A673 (cell line): Measurements from ENCODE around the gene SIDT2. TPM values are rescaled to one million over a fixed set of nuclear protein-coding genes. Genes with fewer than 3 reads are reported as not detected.
A peak's percentile ranks its signal among the peaks of the same experiment; 100 is the strongest.

ENCODE experiments used
- BruUV-seq: library from RNA; stranded (reverse); fragments of 400-500 nt; replicated peaks from 2 replicates; lab custom pipeline; 2021; lab: Mats Ljungman, UMichigan
- CTCF ChIA-PET: fragments of 300-600 bp; sonication (Branson Sonifier 250); formaldehyde crosslinking; loops from one replicate; lab custom pipeline; 2022; ENCODE audit warnings: antibody characterized with exemption; lab: Charles Lee
- POLR2A ChIA-PET: fragments of 300-600 bp; sonication (Branson Sonifier 250); formaldehyde crosslinking; loops from one replicate; lab custom pipeline; 2022; ENCODE audit warnings: antibody characterized with exemption; ENCODE audit not compliant: low non-redundant PET; lab: Charles Lee
- DNase-seq: peaks from one replicate; pipeline ENCODE4 v3.0.0-alpha.2; 2015; ENCODE audit warnings: low spot score
- H3K27ac ChIP-seq: fragments of 200-600 bp; sonication (generic); 2 replicates; pipeline ENCODE4 v1.5.1; 2016; ENCODE audit warnings: mixed run types, low read depth, mild to moderate bottlenecking, mixed read lengths, antibody characterized with exemption, low read length; ENCODE audit not compliant: poor library complexity, severe bottlenecking
- H3K27me3 ChIP-seq: fragments of 200-600 bp; sonication (generic); replicated peaks from 2 replicates; pipeline ENCODE4 v1.6.1; 2017; ENCODE audit warnings: mixed run types, low read depth, mild to moderate bottlenecking, mixed read lengths, antibody characterized with exemption, low read length; ENCODE audit not compliant: insufficient read depth, poor library complexity
- H3K36me3 ChIP-seq: fragments of 200-600 bp; sonication (generic); 2 replicates; pipeline ENCODE4 v1.6.1; 2016; ENCODE audit warnings: mixed run types, mild to moderate bottlenecking, mixed read lengths, antibody characterized with exemption, low read length; ENCODE audit not compliant: insufficient read depth, poor library complexity, severe bottlenecking
- H3K4me1 ChIP-seq: fragments of 200-600 bp; sonication (generic); 2 replicates; pipeline ENCODE4 v1.6.1; 2017; ENCODE audit warnings: mixed run types, mild to moderate bottlenecking, mixed read lengths, antibody characterized with exemption, low read length; ENCODE audit not compliant: insufficient read depth, poor library complexity, severe bottlenecking
- H3K4me3 ChIP-seq: fragments of 200-600 bp; sonication (generic); 2 replicates; pipeline ENCODE4 v1.5.1; 2016; ENCODE audit warnings: low read depth, mixed run types, mild to moderate bottlenecking, mixed read lengths, low read length; ENCODE audit not compliant: poor library complexity, severe bottlenecking
- H3K9me3 ChIP-seq: fragments of 200-600 bp; sonication (generic); 2 replicates; pipeline ENCODE4 v1.6.1; 2016; ENCODE audit warnings: mixed run types, low read depth, mild to moderate bottlenecking, mixed read lengths, antibody characterized with exemption, low read length; ENCODE audit not compliant: poor library complexity, severe bottlenecking
- EZH2 ChIP-seq: fragments of 200-600 bp; sonication (generic); IDR thresholded peaks from 2 replicates; pipeline ENCODE4 v1.6.1; 2017; ENCODE audit warnings: borderline replicate concordance, low read depth, mild to moderate bottlenecking, mixed read lengths, antibody characterized with exemption, low read length; ENCODE audit not compliant: poor library complexity, severe bottlenecking
- intact Hi-C: fragments of 100-400 bp; cut with micrococcal nuclease; formaldehyde crosslinking; loops from one replicate; pipeline ENCODE4 v1.10.0; 2022; ENCODE audit not compliant: unreplicated experiment
- total RNA-seq: library from RNA; stranded (reverse); gene quantifications from 2 replicates; pipeline ENCODE4 v1.2.3, GENCODE V29; 2021
- TF ChIP-seq, protein P1 (sequence below): fragments of 300-800, 200-600 bp; sonication (generic); conservative IDR thresholded peaks from 2 replicates; pipeline ENCODE4 v1.5.1; 2017; ENCODE audit warnings: low read depth, mild to moderate bottlenecking, antibody characterized with exemption, low read length, moderate library complexity, mixed read lengths

The SIDT2 gene
- total RNA-seq, 1 experiment from 2014 or later: 33.5 TPM

DNA sequence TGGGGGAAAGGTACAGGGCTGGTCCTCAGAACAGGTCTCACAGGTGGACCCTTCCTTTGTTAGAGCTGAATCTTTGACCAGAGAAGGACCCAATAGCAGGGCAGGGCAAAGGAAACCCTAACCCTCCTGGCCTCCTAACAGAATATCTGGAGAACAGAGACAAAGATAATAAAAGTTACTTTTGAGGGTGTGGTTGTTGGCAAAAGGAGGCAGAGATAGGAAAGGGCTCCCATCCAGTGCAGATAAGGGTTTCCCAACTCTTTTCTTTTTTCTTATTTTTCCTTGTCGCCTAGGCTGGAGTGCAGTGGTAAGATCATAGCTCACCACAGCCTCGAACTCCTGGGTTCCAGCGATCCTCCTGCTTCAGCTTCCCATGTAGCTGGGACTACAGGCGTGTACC, 41.5 kb downstream of the SIDT2 start:
- ChIA-PET CTCF (no interaction called here), POLR2A (no interaction called here)
- intact Hi-C loops: no loop called here
- no peak for TF ChIP-seq EZH2
- TF ChIP-seq, protein P1, sequence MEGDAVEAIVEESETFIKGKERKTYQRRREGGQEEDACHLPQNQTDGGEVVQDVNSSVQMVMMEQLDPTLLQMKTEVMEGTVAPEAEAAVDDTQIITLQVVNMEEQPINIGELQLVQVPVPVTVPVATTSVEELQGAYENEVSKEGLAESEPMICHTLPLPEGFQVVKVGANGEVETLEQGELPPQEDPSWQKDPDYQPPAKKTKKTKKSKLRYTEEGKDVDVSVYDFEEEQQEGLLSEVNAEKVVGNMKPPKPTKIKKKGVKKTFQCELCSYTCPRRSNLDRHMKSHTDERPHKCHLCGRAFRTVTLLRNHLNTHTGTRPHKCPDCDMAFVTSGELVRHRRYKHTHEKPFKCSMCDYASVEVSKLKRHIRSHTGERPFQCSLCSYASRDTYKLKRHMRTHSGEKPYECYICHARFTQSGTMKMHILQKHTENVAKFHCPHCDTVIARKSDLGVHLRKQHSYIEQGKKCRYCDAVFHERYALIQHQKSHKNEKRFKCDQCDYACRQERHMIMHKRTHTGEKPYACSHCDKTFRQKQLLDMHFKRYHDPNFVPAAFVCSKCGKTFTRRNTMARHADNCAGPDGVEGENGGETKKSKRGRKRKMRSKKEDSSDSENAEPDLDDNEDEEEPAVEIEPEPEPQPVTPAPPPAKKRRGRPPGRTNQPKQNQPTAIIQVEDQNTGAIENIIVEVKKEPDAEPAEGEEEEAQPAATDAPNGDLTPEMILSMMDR: no peak
- Histone ChIP-seq H3K27me3 (no peaks in the 10 kb centered on the region), H3K36me3 (peaks cover 10% of the 10 kb centered on the region), H3K4me1 (peaks cover 23% of the 10 kb centered on the region), H3K4me3 (no peak overlapping the region), H3K27ac (no peak overlapping the region), H3K9me3 (no peaks in the 10 kb centered on the region)
- no peak for DNase-seq
- no TSS peak for BruUV-seq

DNA sequence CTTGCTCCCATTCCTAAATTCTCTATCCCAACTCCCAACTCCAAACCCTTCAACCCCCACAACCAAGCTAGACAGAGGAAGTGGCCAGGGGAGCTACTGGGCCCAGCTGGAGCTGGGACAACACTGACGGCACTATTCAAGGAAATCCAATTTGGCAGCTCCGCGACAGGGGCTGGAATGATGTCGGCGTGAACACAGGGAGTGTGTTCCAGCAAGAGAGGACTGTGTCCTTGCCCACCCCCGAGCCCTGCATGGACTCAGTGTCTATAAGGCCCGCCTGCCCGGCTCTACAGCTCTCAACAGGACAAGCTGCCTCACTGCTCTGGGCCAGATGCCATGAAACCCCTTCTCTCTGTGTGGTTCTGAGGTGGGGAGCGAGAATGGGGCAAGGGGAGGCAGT, 42.0 kb downstream of the SIDT2 start:
- DNase-seq: no peak
- Histone ChIP-seq H3K4me1 (peaks cover 23% of the 10 kb centered on the region), H3K9me3 (no peaks in the 10 kb centered on the region), H3K27ac (peak overlapping the region; percentile 71), H3K27me3 (no peaks in the 10 kb centered on the region), H3K36me3 (peaks cover 10% of the 10 kb centered on the region), H3K4me3 (no peak overlapping the region)
- ChIA-PET CTCF (no interaction called here), POLR2A (no interaction called here)
- no peak for TF ChIP-seq EZH2
- TF ChIP-seq, protein P1: no peak
- no TSS peak for BruUV-seq
- intact Hi-C loops: no loop called here

DNA sequence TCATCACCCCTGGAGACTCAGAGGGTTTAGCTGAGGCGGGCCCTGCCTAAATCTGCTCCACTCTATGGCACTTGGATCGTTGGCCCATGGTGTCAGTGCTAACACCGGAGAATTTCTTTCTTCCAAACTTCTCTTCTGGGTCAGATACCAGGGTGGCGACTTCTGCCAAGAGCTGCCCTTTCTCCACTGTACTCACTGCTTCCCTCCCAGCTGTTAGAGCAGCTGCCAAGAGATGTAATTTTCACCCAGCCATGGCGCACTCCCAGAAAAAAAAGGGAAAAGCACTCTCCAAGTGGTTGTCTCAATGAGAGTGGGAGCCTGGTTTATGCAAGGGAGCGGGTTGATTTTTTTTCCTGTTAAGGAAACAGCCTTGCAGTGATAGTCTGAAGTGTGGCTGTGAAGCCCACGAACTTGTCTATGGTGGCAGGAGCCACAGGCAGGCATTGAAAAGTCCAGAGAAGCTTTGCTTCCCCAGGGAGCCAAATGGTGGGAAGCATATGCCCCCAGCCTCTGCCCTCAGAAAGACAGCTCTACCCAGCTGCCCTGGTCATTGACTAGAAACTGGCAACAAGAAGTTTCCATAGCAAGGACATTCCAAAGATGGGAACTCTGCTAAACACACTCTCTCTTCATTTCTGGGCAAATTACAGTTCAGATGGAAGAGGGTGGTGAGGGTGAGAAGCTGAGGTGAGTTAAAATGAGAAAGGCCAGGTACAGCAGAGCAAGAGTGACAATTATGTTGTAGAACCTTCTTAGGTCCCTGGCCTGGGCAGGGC, 42.6 kb downstream of the SIDT2 start:
- no peak overlapping the region for H3K4me3 ChIP-seq
- BruUV-seq: no TSS peak
- CTCF ChIA-PET: interaction anchor here (0.5 to 1.2 kb wide), 5 partner anchors 11 to 478 kb away, joined by 3 to 8 read pairs (median 3); partner anchors contain the start of genes PAFAH1B2, PCSK7 and RNF214

More for the DNA sequence above, 42.6 kb downstream of the SIDT2 start:
- intact Hi-C loops: no loop called here
- TF ChIP-seq, protein P1: no peak
- TF ChIP-seq EZH2: no peak
- DNase-seq: no peak
- Histone ChIP-seq H3K9me3 (no peaks in the 10 kb centered on the region), H3K36me3 (peaks cover 10% of the 10 kb centered on the region), H3K27ac (peak overlapping the region; percentile 71), H3K4me1 (peaks cover 23% of the 10 kb centered on the region), H3K27me3 (no peaks in the 10 kb centered on the region)
- POLR2A ChIA-PET: interaction anchor here (0.5 kb wide), 1 partner anchor 96 kb away, joined by 3 read pairs; no protein-coding TSS in a partner anchor
